GM19328 (cell line): ENCODE results near the gene SCFD2.
"Not testable (repeated sequence)": the region's sequence is repeated elsewhere in the genome, so short reads cannot be mapped to it uniquely, and the experiment has no call there.

Experiments used
- ATAC-seq: cut with Tn5 transposase; IDR thresholded peaks from one replicate; pipeline ENCODE4 v1.9.1; 2021; ENCODE audit warnings: mild to moderate bottlenecking, moderate library complexity; ENCODE audit not compliant: unreplicated experiment

Gene SCFD2

GRCh38 chr4:53150631-53151488 lies 215.0 kb downstream of the SCFD2 start:
- ATAC-seq: no peak

- no peak for ATAC-seq
Measured at GRCh38 chr4:53147711-53148110, 218.2 kb downstream of the SCFD2 start.

GRCh38 chr4:53147197-53147596 lies 218.7 kb downstream of the SCFD2 start:
- no peak for ATAC-seq

GRCh38 chr4:53141308-53141707 lies 224.6 kb downstream of the SCFD2 start:
- no peak for ATAC-seq

GRCh38 chr4:53139256-53139655 lies 226.6 kb downstream of the SCFD2 start:
- ATAC-seq: not testable (repeated sequence)

GRCh38 chr4:53137468-53137867 lies 228.4 kb downstream of the SCFD2 start:
- no peak for ATAC-seq

GRCh38 chr4:53136954-53137353 lies 228.9 kb downstream of the SCFD2 start:
- ATAC-seq: no peak

GRCh38 chr4:53132132-53132891 lies 233.5 kb downstream of the SCFD2 start:
- ATAC-seq: no peak

GRCh38 chr4:53131562-53131925 lies 234.3 kb downstream of the SCFD2 start:
- no peak for ATAC-seq

- no peak for ATAC-seq
Measured at GRCh38 chr4:53130896-53131561, 234.8 kb downstream of the SCFD2 start.

- ATAC-seq: no peak
Measured at GRCh38 chr4:53128706-53129357, 237.0 kb downstream of the SCFD2 start.

- ATAC-seq: no peak
Measured at GRCh38 chr4:53128231-53128630, 237.6 kb downstream of the SCFD2 start.

- no peak for ATAC-seq
Measured at GRCh38 chr4:53127365-53127764, 238.5 kb downstream of the SCFD2 start.

- no peak for ATAC-seq
Measured at GRCh38 chr4:53126099-53126498, 239.8 kb downstream of the SCFD2 start.

GRCh38 chr4:53123819-53124218 lies 242.0 kb downstream of the SCFD2 start:
- ATAC-seq: no peak

- ATAC-seq: no peak
Measured at GRCh38 chr4:53123171-53123570, 242.7 kb downstream of the SCFD2 start.

- no peak for ATAC-seq
Measured at GRCh38 chr4:53122280-53123116, 243.4 kb downstream of the SCFD2 start.

GRCh38 chr4:53121264-53121865 lies 244.5 kb downstream of the SCFD2 start:
- ATAC-seq: no peak

- no peak for ATAC-seq
Measured at GRCh38 chr4:53120778-53121177, 245.1 kb downstream of the SCFD2 start.

GRCh38 chr4:53119680-53120079 lies 246.2 kb downstream of the SCFD2 start:
- no peak for ATAC-seq
